HepG2 (cell line): Measurements from ENCODE around the gene TUBG1. TPM values are rescaled to one million over a fixed set of nuclear protein-coding genes. Genes with fewer than 3 reads are reported as not detected.

Source experiments
- ATAC-seq: fragments of 200-7000 bp; cut with Tn5 transposase; 3 replicates; pipeline ENCODE4 v1.9.1; 2020; ENCODE audit warnings: mild to moderate bottlenecking, moderate library complexity
- BruUV-seq: library from RNA; stranded (reverse); fragments of 400-500 nt; replicated peaks from 2 replicates; lab custom pipeline; 2021; lab: Mats Ljungman, UMichigan
- CTCF ChIA-PET: fragments of 300-600 bp; formaldehyde crosslinking; extraction: SDS; loops from one replicate; lab custom pipeline; 2021; ENCODE audit warnings: low total read pairs, inconsistent platforms, low intra/inter-chr PET ratio; lab: Yijun Ruan, JAX
- POLR2A ChIA-PET: fragments of 350-600 bp; sonication (Branson Sonifier 250); formaldehyde crosslinking; loops from one replicate; lab custom pipeline; 2020; ENCODE audit warnings: antibody characterized with exemption, inconsistent platforms; lab: Yijun Ruan, JAX
- DNase-seq: peaks from one replicate; pipeline ENCODE4 v3.0.0-alpha.2; 2015; ENCODE audit warnings: low spot score
- FAIRE-seq: peaks from 3 replicates; lab custom pipeline; 2011; peaks lifted over from hg19 to GRCh38; lab: Jason Lieb, UNC
- H2AFZ ChIP-seq: one replicate; pipeline ENCODE4 v1.6.1; 2011; ENCODE audit warnings: low read length, inconsistent platforms
- H3K27ac ChIP-seq: fragments of 300-600 bp; 3 replicates; pipeline ENCODE4 v1.8.0; 2011; ENCODE audit warnings: mixed run types, mild to moderate bottlenecking, mixed read lengths, low read length, inconsistent platforms; ENCODE audit not compliant: insufficient read depth; ENCODE audit errors: extremely low read length
- H3K27me3 ChIP-seq, 2 experiments: fragments of 200-600 bp in 1 of 2; 2 replicates in 1 of 2; 3 replicates in 1 of 2; pipeline versions ENCODE4 v1.6.0 to v1.8.0; 2011; ENCODE audit warnings: low read length in 2 of 2, mild to moderate bottlenecking in 2 of 2, moderate library complexity in 2 of 2, inconsistent platforms in 1 of 2; ENCODE audit not compliant: insufficient read depth in 2 of 2, control insufficient read depth in 1 of 2
- H3K36me3 ChIP-seq, 2 experiments: fragments of 200-600 bp in 1 of 2; replicated peaks in 1 of 2; 2 replicates in 1 of 2; 3 replicates in 1 of 2; pipeline versions ENCODE4 v1.5.1 to v1.8.0; 2011; ENCODE audit warnings: low read length in 2 of 2, inconsistent platforms in 1 of 2; ENCODE audit not compliant: insufficient read depth in 2 of 2, control insufficient read depth in 1 of 2
- H3K4me1 ChIP-seq: 2 replicates; pipeline ENCODE4 v1.5.1; 2012; ENCODE audit warnings: low read length, inconsistent platforms; ENCODE audit not compliant: insufficient read depth
- H3K4me2 ChIP-seq: 2 replicates; pipeline ENCODE4 v1.6.0; 2011; ENCODE audit warnings: low read depth, low read length, inconsistent platforms
- H3K4me3 ChIP-seq, 3 experiments: fragments of 200-600 bp in 1 of 3; sonication (generic), shearing (Covaris generic) in 1 of 3; replicated peaks in 1 of 3; 2 replicates each; pipeline ENCODE4 v1.5.1; 2011 to 2016; ENCODE audit warnings: low read length in 3 of 3, inconsistent platforms in 2 of 3, low read depth in 2 of 3, mild to moderate bottlenecking in 2 of 3, control low read depth in 1 of 3, mixed read lengths in 1 of 3; ENCODE audit not compliant: insufficient read depth in 1 of 3
- H3K79me2 ChIP-seq: one replicate; pipeline ENCODE4 v1.6.1; 2011; ENCODE audit warnings: low read length, inconsistent platforms; ENCODE audit not compliant: insufficient read depth
- H3K9ac ChIP-seq: 2 replicates; pipeline ENCODE4 v1.6.0; 2011; ENCODE audit warnings: mild to moderate bottlenecking, low read depth, low read length, inconsistent platforms; ENCODE audit not compliant: insufficient read depth
- H3K9me3 ChIP-seq: 2 replicates; pipeline ENCODE4 v1.5.1; 2012; ENCODE audit warnings: mild to moderate bottlenecking, low read length
- H4K20me1 ChIP-seq: 2 replicates; pipeline ENCODE4 v1.6.0; 2011; ENCODE audit warnings: inconsistent platforms, mild to moderate bottlenecking, low read length, moderate library complexity; ENCODE audit not compliant: insufficient read depth
- KLF9 ChIP-seq: IDR thresholded peaks from 2 replicates; pipeline ENCODE4 v1.6.1; 2016; ENCODE audit warnings: low read depth
- ZBTB7B ChIP-seq: sonication (generic); formaldehyde crosslinking; IDR thresholded peaks from 2 replicates; pipeline ENCODE4 v1.4.0; 2020; ENCODE audit warnings: missing genetic modification reagents
- ZNF333 ChIP-seq: sonication (generic); formaldehyde crosslinking; IDR thresholded peaks from 2 replicates; pipeline ENCODE4 v1.4.0; 2020; ENCODE audit warnings: mild to moderate bottlenecking, missing genetic modification reagents, borderline replicate concordance
- ZSCAN22 ChIP-seq: sonication (generic); formaldehyde crosslinking; IDR thresholded peaks from 2 replicates; pipeline ENCODE4 v1.4.0; 2020; ENCODE audit warnings: mild to moderate bottlenecking, missing genetic modification reagents
- WGBS: methylation state at CpG from one replicate; pipeline ENCODE4 v1.1.6; 2017; ENCODE audit warnings: low lambda C conversion rate; 5-methylcytosine and 5-hydroxymethylcytosine counted together
- in situ Hi-C: cut with HindIII; loops from 2 replicates; pipeline ENCODE4 v1.10.0; 2017; ENCODE audit warnings: low pct_unique_long_range_greater_than_20kb; ENCODE audit not compliant: extremely low pct_ligation_motif_present
- intact Hi-C: fragments of 100-400 bp; cut with micrococcal nuclease; formaldehyde crosslinking; loops from one replicate; pipeline ENCODE4 v1.10.0; 2022; ENCODE audit not compliant: unreplicated experiment
- polyA plus RNA-seq, 8 experiments: library from polyadenylated mRNA; depleted of rRNA in 3 of 8; stranded (reverse) in 7 of 8; unstranded in 1 of 8; fragments of >200 nt; fragmentation: Illumina TruSeq in 4 of 8; extraction: Trizol in 4 of 8; gene quantifications; 2 replicates each; pipeline versions ENCODE4 v1.2.1 to v1.2.3, GENCODE V29; 2011 to 2016; ENCODE audit warnings: low read depth in 4 of 8, missing spikeins in 1 of 8, mixed read lengths in 1 of 8; ENCODE audit not compliant: insufficient read depth in 1 of 8
- total RNA-seq, 5 experiments: library from RNA; depleted of rRNA; stranded (reverse); fragments of >200 nt; fragmentation: Illumina TruSeq; extraction: Trizol; gene quantifications; 2 replicates each; pipeline ENCODE4 v1.2.3, GENCODE V29; 2016; ENCODE audit warnings: low read depth in 1 of 5
- TF ChIP-seq, protein P1 (sequence below): sonication (generic); formaldehyde crosslinking; IDR thresholded peaks from 2 replicates; pipeline ENCODE4 v1.4.0; 2020; ENCODE audit warnings: mild to moderate bottlenecking, missing genetic modification reagents
- TF ChIP-seq, protein P2 (sequence below): sonication (generic); formaldehyde crosslinking; IDR thresholded peaks from 2 replicates; pipeline ENCODE4 v1.5.1; 2020; ENCODE audit warnings: missing genetic modification reagents, mild to moderate bottlenecking, borderline replicate concordance
- TF ChIP-seq, protein P3 (sequence below): sonication (generic); formaldehyde crosslinking; IDR thresholded peaks from 2 replicates; pipeline ENCODE4 v1.4.0; 2020; ENCODE audit warnings: missing genetic modification reagents

TUBG1 gene
- total and polyA plus RNA-seq, 2 of the 13 experiments (the other 11 are each of a cell fraction or from before 2014, with no cell fraction given) = 74.1 to 137 TPM

- TF ChIP-seq, protein P1, sequence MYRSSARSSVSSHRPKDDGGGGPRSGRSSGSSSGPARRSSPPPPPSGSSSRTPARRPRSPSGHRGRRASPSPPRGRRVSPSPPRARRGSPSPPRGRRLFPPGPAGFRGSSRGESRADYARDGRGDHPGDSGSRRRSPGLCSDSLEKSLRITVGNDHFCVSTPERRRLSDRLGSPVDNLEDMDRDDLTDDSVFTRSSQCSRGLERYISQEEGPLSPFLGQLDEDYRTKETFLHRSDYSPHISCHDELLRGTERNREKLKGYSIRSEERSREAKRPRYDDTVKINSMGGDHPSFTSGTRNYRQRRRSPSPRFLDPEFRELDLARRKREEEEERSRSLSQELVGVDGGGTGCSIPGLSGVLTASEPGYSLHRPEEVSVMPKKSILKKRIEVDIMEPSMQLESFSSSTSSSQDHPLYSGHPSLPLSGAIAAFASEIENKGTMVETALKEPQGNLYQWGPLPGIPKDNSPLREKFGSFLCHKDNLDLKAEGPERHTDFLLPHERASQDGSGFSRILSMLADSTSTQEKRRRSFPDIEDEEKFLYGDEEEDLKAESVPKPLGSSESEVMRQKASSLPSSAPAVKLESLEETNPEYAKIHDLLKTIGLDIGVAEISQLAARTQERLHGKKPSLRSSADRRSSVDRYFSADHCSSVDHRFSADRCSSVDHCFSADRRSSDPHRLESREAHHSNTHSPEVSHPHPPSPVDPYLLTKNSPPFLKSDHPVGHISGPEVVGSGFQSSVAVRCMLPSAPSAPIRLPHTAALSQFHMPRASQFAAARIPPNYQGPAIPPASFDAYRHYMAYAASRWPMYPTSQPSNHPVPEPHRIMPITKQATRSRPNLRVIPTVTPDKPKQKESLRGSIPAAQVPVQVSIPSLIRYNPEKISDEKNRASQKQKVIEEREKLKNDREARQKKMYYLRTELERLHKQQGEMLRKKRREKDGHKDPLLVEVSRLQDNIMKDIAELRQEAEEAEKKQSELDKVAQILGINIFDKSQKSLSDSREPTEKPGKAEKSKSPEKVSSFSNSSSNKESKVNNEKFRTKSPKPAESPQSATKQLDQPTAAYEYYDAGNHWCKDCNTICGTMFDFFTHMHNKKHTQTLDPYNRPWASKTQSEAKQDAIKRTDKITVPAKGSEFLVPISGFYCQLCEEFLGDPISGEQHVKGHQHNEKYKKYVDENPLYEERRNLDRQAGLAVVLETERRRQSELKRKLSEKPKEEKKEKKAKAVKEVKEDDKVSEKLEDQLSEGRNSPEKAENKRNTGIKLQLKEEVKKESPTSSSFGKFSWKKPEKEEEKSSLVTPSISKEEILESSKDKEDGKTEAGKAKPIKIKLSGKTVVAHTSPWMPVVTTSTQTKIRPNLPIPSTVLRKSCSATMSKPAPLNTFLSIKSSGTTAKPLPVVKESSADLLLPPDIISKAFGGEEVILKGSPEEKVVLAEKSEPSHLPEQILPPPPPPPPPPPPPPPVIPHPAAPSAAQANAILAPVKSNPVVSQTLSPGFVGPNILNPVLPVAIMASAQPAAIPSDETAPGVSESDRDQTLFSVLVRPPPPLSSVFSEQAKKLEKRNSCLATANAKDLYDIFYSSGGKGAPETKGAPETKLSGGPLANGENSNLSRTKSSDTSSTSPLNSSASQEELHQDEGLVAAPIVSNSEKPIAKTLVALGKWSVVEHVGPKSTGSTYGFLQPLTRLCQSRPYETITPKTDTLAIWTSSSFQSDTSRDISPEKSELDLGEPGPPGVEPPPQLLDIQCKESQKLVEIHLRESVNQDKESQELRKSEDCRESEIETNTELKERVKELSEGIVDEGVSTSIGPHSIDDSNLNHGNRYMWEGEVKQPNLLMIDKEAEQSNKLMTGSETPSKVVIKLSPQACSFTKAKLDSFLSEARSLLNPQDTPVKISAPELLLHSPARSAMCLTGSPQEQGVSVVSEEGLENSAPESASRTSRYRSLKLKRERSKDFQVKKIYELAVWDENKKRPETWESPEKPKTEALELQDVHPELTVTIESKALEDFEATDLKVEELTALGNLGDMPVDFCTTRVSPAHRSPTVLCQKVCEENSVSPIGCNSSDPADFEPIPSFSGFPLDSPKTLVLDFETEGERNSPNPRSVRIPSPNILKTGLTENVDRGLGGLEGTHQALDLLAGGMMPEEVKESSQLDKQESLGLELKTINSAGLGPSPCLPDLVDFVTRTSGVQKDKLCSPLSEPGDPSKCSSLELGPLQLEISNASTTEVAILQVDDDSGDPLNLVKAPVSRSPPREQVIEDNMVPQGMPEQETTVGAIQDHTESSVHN = no peak
- no peak for TF ChIP-seq KLF9
These were observed 36.4 kb upstream of the TUBG1 start (continued) for GRCh38 chr17:42573095-42573494.

DNA sequence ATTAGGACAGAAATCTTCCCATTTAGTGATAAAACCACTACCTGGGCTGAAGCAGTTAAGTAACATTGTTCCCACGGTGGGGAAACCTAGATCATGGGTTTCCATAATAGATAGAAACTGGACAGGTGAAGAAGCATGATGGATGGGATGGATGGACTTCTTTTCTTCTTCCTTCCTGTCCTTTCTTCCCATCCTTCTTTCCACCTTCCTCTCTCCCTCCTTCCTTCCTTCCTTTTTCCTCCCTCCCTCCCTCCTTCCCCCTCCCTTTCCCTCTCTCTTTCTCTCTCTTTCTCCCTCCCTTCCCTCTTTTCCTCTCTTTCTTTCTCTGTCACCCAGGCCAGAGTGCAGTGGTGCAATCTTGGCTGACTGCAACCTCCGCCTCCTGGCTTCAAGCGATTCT, 35.0 kb upstream of the TUBG1 start:
- no TSS peak for BruUV-seq
- no peak for TF ChIP-seq ZBTB7B (CRISPR knock-in tag)
- TF ChIP-seq ZSCAN22 = no peak
- TF ChIP-seq ZNF333 (CRISPR knock-in tag) = no peak
- TF ChIP-seq, protein P2, sequence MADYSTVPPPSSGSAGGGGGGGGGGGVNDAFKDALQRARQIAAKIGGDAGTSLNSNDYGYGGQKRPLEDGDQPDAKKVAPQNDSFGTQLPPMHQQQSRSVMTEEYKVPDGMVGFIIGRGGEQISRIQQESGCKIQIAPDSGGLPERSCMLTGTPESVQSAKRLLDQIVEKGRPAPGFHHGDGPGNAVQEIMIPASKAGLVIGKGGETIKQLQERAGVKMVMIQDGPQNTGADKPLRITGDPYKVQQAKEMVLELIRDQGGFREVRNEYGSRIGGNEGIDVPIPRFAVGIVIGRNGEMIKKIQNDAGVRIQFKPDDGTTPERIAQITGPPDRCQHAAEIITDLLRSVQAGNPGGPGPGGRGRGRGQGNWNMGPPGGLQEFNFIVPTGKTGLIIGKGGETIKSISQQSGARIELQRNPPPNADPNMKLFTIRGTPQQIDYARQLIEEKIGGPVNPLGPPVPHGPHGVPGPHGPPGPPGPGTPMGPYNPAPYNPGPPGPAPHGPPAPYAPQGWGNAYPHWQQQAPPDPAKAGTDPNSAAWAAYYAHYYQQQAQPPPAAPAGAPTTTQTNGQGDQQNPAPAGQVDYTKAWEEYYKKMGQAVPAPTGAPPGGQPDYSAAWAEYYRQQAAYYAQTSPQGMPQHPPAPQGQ (CRISPR knock-in tag) = no peak
- TF ChIP-seq, protein P3, sequence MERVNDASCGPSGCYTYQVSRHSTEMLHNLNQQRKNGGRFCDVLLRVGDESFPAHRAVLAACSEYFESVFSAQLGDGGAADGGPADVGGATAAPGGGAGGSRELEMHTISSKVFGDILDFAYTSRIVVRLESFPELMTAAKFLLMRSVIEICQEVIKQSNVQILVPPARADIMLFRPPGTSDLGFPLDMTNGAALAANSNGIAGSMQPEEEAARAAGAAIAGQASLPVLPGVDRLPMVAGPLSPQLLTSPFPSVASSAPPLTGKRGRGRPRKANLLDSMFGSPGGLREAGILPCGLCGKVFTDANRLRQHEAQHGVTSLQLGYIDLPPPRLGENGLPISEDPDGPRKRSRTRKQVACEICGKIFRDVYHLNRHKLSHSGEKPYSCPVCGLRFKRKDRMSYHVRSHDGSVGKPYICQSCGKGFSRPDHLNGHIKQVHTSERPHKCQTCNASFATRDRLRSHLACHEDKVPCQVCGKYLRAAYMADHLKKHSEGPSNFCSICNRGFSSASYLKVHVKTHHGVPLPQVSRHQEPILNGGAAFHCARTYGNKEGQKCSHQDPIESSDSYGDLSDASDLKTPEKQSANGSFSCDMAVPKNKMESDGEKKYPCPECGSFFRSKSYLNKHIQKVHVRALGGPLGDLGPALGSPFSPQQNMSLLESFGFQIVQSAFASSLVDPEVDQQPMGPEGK = no peak
- 91% methylated on average over 3 of the region's 3 CpGs for WGBS
- Histone ChIP-seq H3K27ac (no peak overlapping the region), H3K4me2 (no peak overlapping the region), H2AFZ (no peak overlapping the region), H3K27me3 (no peaks in the 10 kb centered on the region; a peak in 1 of 5 replicates), H3K36me3 (peaks cover 29 to 46% of the 10 kb centered on the region in 2 experiments), H3K79me2 (peaks cover 23% of the 10 kb centered on the region), H3K4me3 (no peak overlapping the region), H3K9ac (no peak overlapping the region), H3K4me1 (peaks cover 39% of the 10 kb centered on the region), H3K9me3 (no peaks in the 10 kb centered on the region), H4K20me1 (no peaks in the 10 kb centered on the region)
- FAIRE-seq (no peak), ATAC-seq (no peak), DNase-seq (no peak)
- CTCF ChIA-PET = no interaction called here
- intact Hi-C loops (no loop called here), in situ Hi-C loops (no loop called here)
- POLR2A ChIA-PET = interaction anchor here (8.5 kb wide), 1 partner anchor 9 kb away, joined by 128 read pairs; the partner anchor contains the start of genes COASY and MLX
